ENCODE measurements around the gene INTS11.

GRCh38 chr1:1264026-1264425, 60.4 kb downstream of the INTS11 start:
- no peak for TF ChIP-seq ZBTB33 (IDR thresholded peaks at IDR 0.05; ENCODE audit: extremely low read depth, insufficient replicate concordance, low read length)
- TF ChIP-seq POLR2AphosphoS5 (IDR thresholded peaks at IDR 0.05; ENCODE audit: low read depth, low read length): no peak
- TF ChIP-seq EZH2 (IDR thresholded peaks at IDR 0.05): no peak
- no peak for TF ChIP-seq CTCF (IDR thresholded peaks at IDR 0.05 in 2 of 3, conservative IDR thresholded peaks at IDR 0.05 in 1 of 3; ENCODE audit: borderline replicate concordance in 1 of 3, insufficient read depth in 1 of 3, low read depth in 2 of 3, low read length in 2 of 3)
- no peak for TF ChIP-seq RAD21 (IDR thresholded peaks at IDR 0.05; ENCODE audit: low read depth)
- no peak for TF ChIP-seq POLR2A (IDR thresholded peaks at IDR 0.05; ENCODE audit: borderline replicate concordance, extremely low read depth, insufficient read depth, insufficient read length)
- no peak for TF ChIP-seq ZNF274 (IDR thresholded peaks at IDR 0.05; ENCODE audit: low read depth, low read length)
- no peak for TF ChIP-seq REST (IDR thresholded peaks at IDR 0.05; ENCODE audit: low read depth)
- no peak for TF ChIP-seq SIN3A (IDR thresholded peaks at IDR 0.05; ENCODE audit: low read depth)

All from HCT116 (cell line).